GM21423 (cell line): Measurements from ENCODE around the gene DIS3L2.
"Not testable (repeated sequence)": the region's sequence is repeated elsewhere in the genome, so short reads cannot be mapped to it uniquely, and the experiment has no call there.

Experiments
- ATAC-seq: cut with Tn5 transposase; IDR thresholded peaks from one replicate; pipeline ENCODE4 v1.9.1; 2021; ENCODE audit warnings: mild to moderate bottlenecking, moderate library complexity; ENCODE audit not compliant: unreplicated experiment

The DIS3L2 gene

GRCh38 chr2:232316461-232317330, 355.2 kb downstream of the DIS3L2 start:
- ATAC-seq: no peak

GRCh38 chr2:232318169-232318855, 356.8 kb downstream of the DIS3L2 start:
- no peak for ATAC-seq

GRCh38 chr2:232319067-232319802, 357.7 kb downstream of the DIS3L2 start:
- ATAC-seq: no peak

GRCh38 chr2:232319803-232320442, 358.4 kb downstream of the DIS3L2 start:
- ATAC-seq: no peak

- no peak for ATAC-seq
These were observed 358.9 kb downstream of the DIS3L2 start for GRCh38 chr2:232320443-232320803.

- no peak for ATAC-seq
These were observed 359.8 kb downstream of the DIS3L2 start for GRCh38 chr2:232321156-232321816.

GRCh38 chr2:232321817-232322559, 360.5 kb downstream of the DIS3L2 start:
- ATAC-seq: no peak

- ATAC-seq: no peak
These were observed 361.2 kb downstream of the DIS3L2 start for GRCh38 chr2:232322560-232323327.

GRCh38 chr2:232323328-232323650, 361.8 kb downstream of the DIS3L2 start:
- ATAC-seq: no peak

- ATAC-seq: not testable (repeated sequence)
These were observed 362.5 kb downstream of the DIS3L2 start for GRCh38 chr2:232323967-232324366.

- ATAC-seq: no peak
These were observed 363.3 kb downstream of the DIS3L2 start for GRCh38 chr2:232324778-232325177.

- ATAC-seq: no peak
These were observed 364.1 kb downstream of the DIS3L2 start for GRCh38 chr2:232325324-232326273.

- ATAC-seq: not testable (repeated sequence)
These were observed 365.0 kb downstream of the DIS3L2 start for GRCh38 chr2:232326274-232327104.

GRCh38 chr2:232327105-232328031, 365.9 kb downstream of the DIS3L2 start:
- ATAC-seq: peak; percentile 37

GRCh38 chr2:232328032-232328422, 366.5 kb downstream of the DIS3L2 start:
- peak; percentile 42 for ATAC-seq
